ENCODE measurements around the gene HCAR1.

GRCh38 chr12:122743895-122744525, 13.4 kb upstream of the HCAR1 start:
- TF ChIP-seq EZH2 (IDR thresholded peaks at IDR 0.05; ENCODE audit: borderline replicate concordance, low read length) (no peak), CTCF (IDR thresholded peaks at IDR 0.05; ENCODE audit: low read length) (no peak)
